MCF 10A (cell line): Measurements from ENCODE around the gene RFC1. TPM values are rescaled to one million over a fixed set of nuclear protein-coding genes. Genes with fewer than 3 reads are reported as not detected.

Experiments used
- BruUV-seq: library from RNA; stranded (reverse); fragments of 400-500 nt; replicated peaks from 2 replicates; lab custom pipeline; 2021; lab: Mats Ljungman, UMichigan
- CTCF ChIA-PET: fragments of 300-600 bp; sonication (Branson Sonifier 250); formaldehyde crosslinking; extraction: SDS; loops from one replicate; lab custom pipeline; 2021; ENCODE audit warnings: antibody characterized with exemption, inconsistent platforms; lab: Yijun Ruan, JAX
- POLR2A ChIA-PET: fragments of 300-600, 350-650 bp; sonication (Branson Sonifier 250); formaldehyde crosslinking; extraction: SDS; loops from one replicate; lab custom pipeline; 2020; ENCODE audit warnings: antibody characterized with exemption, inconsistent platforms; lab: Yijun Ruan, JAX
- DNase-seq: peaks from one replicate; pipeline ENCODE4 v3.0.0-alpha.2; 2018; ENCODE audit not compliant: unreplicated experiment
- H3K27ac Mint-ChIP-seq: one replicate; pipeline ENCODE4 v1.8.0; 2022; ENCODE audit warnings: mild to moderate bottlenecking, low read depth, mixed read lengths; ENCODE audit not compliant: unreplicated experiment
- H3K27me3 Mint-ChIP-seq: one replicate; pipeline ENCODE4 v1.8.0; 2022; ENCODE audit warnings: mixed read lengths; ENCODE audit not compliant: insufficient read depth, unreplicated experiment
- H3K36me3 Mint-ChIP-seq: one replicate; pipeline ENCODE4 v1.8.0; 2022; ENCODE audit warnings: mild to moderate bottlenecking, moderate library complexity, mixed read lengths; ENCODE audit not compliant: insufficient read depth, unreplicated experiment
- H3K4me1 Mint-ChIP-seq: one replicate; pipeline ENCODE4 v1.8.0; 2022; ENCODE audit warnings: mixed read lengths; ENCODE audit not compliant: insufficient read depth, unreplicated experiment
- H3K4me3 Mint-ChIP-seq: one replicate; pipeline ENCODE4 v1.8.0; 2022; ENCODE audit warnings: mild to moderate bottlenecking, moderate library complexity, mixed read lengths; ENCODE audit not compliant: unreplicated experiment
- H3K9me3 Mint-ChIP-seq: one replicate; pipeline ENCODE4 v1.8.0; 2022; ENCODE audit warnings: mixed read lengths; ENCODE audit not compliant: unreplicated experiment
- CTCF ChIP-seq: fragments of 200-600 bp; IDR thresholded peaks from one replicate; pipeline ENCODE4 v1.8.0; 2022; ENCODE audit warnings: antibody characterized with exemption, mild to moderate bottlenecking; ENCODE audit not compliant: unreplicated experiment
- intact Hi-C: fragments of 100-400 bp; cut with micrococcal nuclease; formaldehyde crosslinking; loops from 2 replicates; pipeline ENCODE4 v1.14.1; 2022
- total RNA-seq: library from RNA; stranded (reverse); gene quantifications from 2 replicates; pipeline ENCODE4 v1.2.3, GENCODE V29; 2022

RFC1 gene
- total RNA-seq, 1 experiment from 2014 or later = 99.5 TPM

- H3K4me1 Mint-ChIP-seq = no peaks in the 10 kb centered on the region
- intact Hi-C loops = no loop called here
- TF ChIP-seq CTCF = no peak
- ChIA-PET POLR2A (no interaction called here), CTCF (interaction anchor here (0.6 kb wide), 2 partner anchors 93 to 623 kb away, joined by 3 to 4 read pairs; no protein-coding TSS in a partner anchor)
- peaks cover 55% of the 10 kb centered on the region for H3K36me3 Mint-ChIP-seq
- DNase-seq = no peak
- no peak overlapping the region for H3K4me3 Mint-ChIP-seq
- no TSS peak for BruUV-seq
- no peaks in the 10 kb centered on the region for H3K27me3 Mint-ChIP-seq
- H3K9me3 Mint-ChIP-seq = no peaks in the 10 kb centered on the region
- H3K27ac Mint-ChIP-seq = no peak overlapping the region
Measured at GRCh38 chr4:39274503-39274902, 91.7 kb downstream of the RFC1 start.

- ChIA-PET POLR2A (no interaction called here), CTCF (interaction anchor here (0.6 kb wide), 1 partner anchor 619 kb away, joined by 3 read pairs; no protein-coding TSS in a partner anchor)
- H3K36me3 Mint-ChIP-seq = peaks cover 48% of the 10 kb centered on the region
- H3K4me3 Mint-ChIP-seq = no peak overlapping the region
- TF ChIP-seq CTCF = no peak
- no peaks in the 10 kb centered on the region for H3K9me3 Mint-ChIP-seq
- H3K27me3 Mint-ChIP-seq = no peaks in the 10 kb centered on the region
- no peak overlapping the region for H3K27ac Mint-ChIP-seq
- no peak for DNase-seq
- intact Hi-C loops = no loop called here
- BruUV-seq = no TSS peak
- H3K4me1 Mint-ChIP-seq = no peaks in the 10 kb centered on the region
Measured at GRCh38 chr4:39263895-39264294, 102.3 kb downstream of the RFC1 start.

- H3K27me3 Mint-ChIP-seq = no peaks in the 10 kb centered on the region
Measured at GRCh38 chr4:39259571-39260330, 106.4 kb downstream of the RFC1 start.

More at GRCh38 chr4:39259571-39260330, 106.4 kb downstream of the RFC1 start:
- no peak for DNase-seq
- BruUV-seq = no TSS peak
- peaks cover 45% of the 10 kb centered on the region for H3K36me3 Mint-ChIP-seq
- H3K9me3 Mint-ChIP-seq = no peaks in the 10 kb centered on the region
- ChIA-PET CTCF (interaction anchor here (0.7 kb wide), 2 partner anchors 17 to 67 kb away, joined by 3 to 4 read pairs; no protein-coding TSS in a partner anchor), POLR2A (no interaction called here)
- TF ChIP-seq CTCF = no peak
- peaks cover 5% of the 10 kb centered on the region for H3K4me1 Mint-ChIP-seq
- intact Hi-C loops = no loop called here
- no peak overlapping the region for H3K27ac Mint-ChIP-seq
- no peak overlapping the region for H3K4me3 Mint-ChIP-seq
